Breast epithelium (tissue), 4 donors: ENCODE measurements around the gene MMP25. TPM values are rescaled to one million over a fixed set of nuclear protein-coding genes. Genes with fewer than 3 reads are reported as not detected.

Source experiments
- DNase-seq, 2 donors: peaks; one replicate each; pipeline ENCODE4 v3.0.0-alpha.2; 2019; ENCODE audit warnings: low spot score in 2 of 2
- H3K27ac ChIP-seq, 2 donors: fragments of 200-600 bp; sonication (generic) in 1 of 2; one replicate each; pipeline ENCODE4 v1.5.1; 2016 to 2019; ENCODE audit warnings: mild to moderate bottlenecking in 1 of 2
- H3K27me3 ChIP-seq, 2 donors: fragments of 200-600 bp; sonication (generic) in 1 of 2; one replicate each; pipeline versions ENCODE4 v1.5.1 to v1.6.0; 2017 to 2019; ENCODE audit warnings: control low read depth in 1 of 2, mild to moderate bottlenecking in 1 of 2
- H3K36me3 ChIP-seq: fragments of 200-600 bp; one replicate; pipeline ENCODE4 v1.5.1; 2019
- H3K4me1 ChIP-seq, 2 donors: fragments of 200-600 bp; sonication (generic); one replicate each; pipeline ENCODE4 v1.5.1; 2016 to 2019; ENCODE audit warnings: control low read depth in 1 of 2
- H3K4me3 ChIP-seq, 3 donors: fragments of 200-600 bp; sonication (generic); 1 replicate in 2 of 3; 2 replicates in 1 of 3; pipeline ENCODE4 v1.5.1; 2016 to 2019; ENCODE audit warnings: mild to moderate bottlenecking in 3 of 3, moderate library complexity in 2 of 3
- H3K9me3 ChIP-seq, 2 donors: fragments of 200-600 bp; sonication (generic) in 1 of 2; one replicate each; pipeline ENCODE4 v1.5.1; 2016 to 2019; ENCODE audit warnings: control low read depth in 1 of 2
- POLR2A ChIP-seq: fragments of 450-650 bp; IDR thresholded peaks from one replicate; pipeline ENCODE4 v1.6.1; 2016; ENCODE audit warnings: antibody characterized with exemption, mild to moderate bottlenecking, moderate library complexity
- POLR2AphosphoS5 ChIP-seq, 3 donors: sonication (generic); formaldehyde crosslinking; IDR thresholded peaks; one replicate each; pipeline ENCODE4 v1.6.1; 2017; ENCODE audit warnings: antibody characterized with exemption in 3 of 3
- intact Hi-C: fragments of 100-400 bp; cut with DNase I; formaldehyde crosslinking; loops from one replicate; pipeline ENCODE4 v1.15.1; 2023; ENCODE audit warnings: low total_unique reads
- total RNA-seq, 3 donors: library from RNA; depleted of rRNA; stranded (reverse); fragments of >200 nt; gene quantifications; one replicate each; pipeline ENCODE4 v1.1.0, GENCODE V29; 2016
- TF ChIP-seq, protein P1 (sequence below), 3 donors: fragments of 450-650 bp; IDR thresholded peaks; one replicate each; pipeline ENCODE4 v1.5.1; 2016 to 2017; ENCODE audit warnings: antibody characterized with exemption in 3 of 3, mild to moderate bottlenecking in 3 of 3, moderate library complexity in 3 of 3

Gene MMP25
- total RNA-seq, 3 donors from 2014 or later, result 0.59 to 1.1 (median 0.98) TPM

DNA sequence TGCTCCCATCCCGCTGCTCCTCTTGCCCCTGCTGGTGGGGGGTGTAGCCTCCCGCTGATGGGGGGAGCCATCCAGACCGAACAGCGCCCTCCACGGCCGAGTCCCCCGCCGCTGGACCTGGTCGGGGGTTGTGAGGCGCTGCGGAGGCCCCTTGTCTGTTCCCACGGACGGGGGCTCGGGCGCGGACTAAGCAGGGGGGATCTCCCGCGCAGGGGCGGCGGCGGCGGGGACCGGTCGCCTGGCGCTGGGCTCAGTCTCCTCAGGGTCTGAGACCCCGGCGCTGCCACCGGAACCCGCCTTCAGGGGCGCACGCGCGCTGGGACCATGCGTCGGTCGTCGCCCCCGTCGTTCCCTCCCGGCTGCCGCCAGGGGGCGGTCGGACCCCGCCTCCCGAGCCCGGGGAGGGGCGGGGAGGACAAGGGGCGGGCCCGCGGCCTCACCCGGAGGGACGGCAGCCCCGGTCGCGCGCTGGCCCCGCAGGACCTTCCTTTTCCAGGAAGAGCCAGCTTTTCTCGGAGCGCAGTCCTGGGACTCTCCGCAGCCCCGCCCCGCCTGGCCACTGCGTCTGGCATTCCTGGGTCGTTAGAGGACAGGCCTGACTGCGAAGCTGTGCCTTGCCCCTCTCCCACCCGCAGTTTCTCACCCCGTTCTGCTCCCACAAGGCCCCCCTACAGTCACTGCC is 12.8 kb downstream of the MMP25 start:
- intact Hi-C loops, result loop anchor here (10.0 kb wide), 1 partner anchor 106 kb away; no protein-coding TSS in a partner anchor
- H3K36me3 ChIP-seq, result no peaks in the 10 kb centered on the region
- peak overlapping the region; percentile 70 to 89 (median 75) for H3K4me3 ChIP-seq
- peak overlapping the region; percentile 75 to 80 for H3K27ac ChIP-seq
- H3K4me1 ChIP-seq, result no peaks in the 10 kb centered on the region
- peak; percentile 77 to 83 for DNase-seq
- H3K27me3 ChIP-seq, result no peaks in the 10 kb centered on the region
- TF ChIP-seq POLR2AphosphoS5 (IDR thresholded peaks at IDR 0.05), result peak; percentile 49 to 69 (median 58)
- TF ChIP-seq, protein P1, sequence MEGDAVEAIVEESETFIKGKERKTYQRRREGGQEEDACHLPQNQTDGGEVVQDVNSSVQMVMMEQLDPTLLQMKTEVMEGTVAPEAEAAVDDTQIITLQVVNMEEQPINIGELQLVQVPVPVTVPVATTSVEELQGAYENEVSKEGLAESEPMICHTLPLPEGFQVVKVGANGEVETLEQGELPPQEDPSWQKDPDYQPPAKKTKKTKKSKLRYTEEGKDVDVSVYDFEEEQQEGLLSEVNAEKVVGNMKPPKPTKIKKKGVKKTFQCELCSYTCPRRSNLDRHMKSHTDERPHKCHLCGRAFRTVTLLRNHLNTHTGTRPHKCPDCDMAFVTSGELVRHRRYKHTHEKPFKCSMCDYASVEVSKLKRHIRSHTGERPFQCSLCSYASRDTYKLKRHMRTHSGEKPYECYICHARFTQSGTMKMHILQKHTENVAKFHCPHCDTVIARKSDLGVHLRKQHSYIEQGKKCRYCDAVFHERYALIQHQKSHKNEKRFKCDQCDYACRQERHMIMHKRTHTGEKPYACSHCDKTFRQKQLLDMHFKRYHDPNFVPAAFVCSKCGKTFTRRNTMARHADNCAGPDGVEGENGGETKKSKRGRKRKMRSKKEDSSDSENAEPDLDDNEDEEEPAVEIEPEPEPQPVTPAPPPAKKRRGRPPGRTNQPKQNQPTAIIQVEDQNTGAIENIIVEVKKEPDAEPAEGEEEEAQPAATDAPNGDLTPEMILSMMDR (IDR thresholded peaks at IDR 0.05), result peak; percentile 55 to 97 (median 83)
- TF ChIP-seq POLR2A, result no peak
- no peaks in the 10 kb centered on the region for H3K9me3 ChIP-seq

DNA sequence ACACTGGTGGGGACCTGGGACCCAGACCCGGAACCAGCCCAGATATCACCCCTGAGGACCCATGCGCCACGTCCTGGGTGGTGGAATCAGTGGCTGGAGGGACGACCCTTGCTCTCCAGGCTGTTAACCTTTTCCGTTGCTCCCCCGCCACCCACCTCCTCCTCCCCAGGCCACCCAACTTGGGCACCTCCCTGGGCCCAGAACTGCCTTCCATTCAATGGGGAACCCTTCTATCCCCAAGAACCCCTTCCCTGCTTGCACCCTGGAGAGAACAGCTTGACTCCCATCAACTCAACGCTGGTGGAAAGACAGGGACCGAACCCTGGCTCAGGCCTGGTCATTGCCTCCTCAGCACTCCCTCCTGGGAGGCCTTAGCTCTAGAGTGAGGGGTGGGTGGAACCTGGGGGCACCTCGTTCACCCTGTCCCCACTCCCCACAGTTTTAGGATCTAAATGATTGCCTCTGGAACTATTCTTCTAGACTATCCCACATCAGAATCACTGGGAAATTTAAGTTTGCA is 13.4 kb downstream of the MMP25 start:
- TF ChIP-seq POLR2A, result no peak
- TF ChIP-seq, protein P1 (IDR thresholded peaks at IDR 0.05), result no peak
- TF ChIP-seq POLR2AphosphoS5 (IDR thresholded peaks at IDR 0.05), result no peak
- peak overlapping the region; percentile 75 to 80 for H3K27ac ChIP-seq

DNA sequence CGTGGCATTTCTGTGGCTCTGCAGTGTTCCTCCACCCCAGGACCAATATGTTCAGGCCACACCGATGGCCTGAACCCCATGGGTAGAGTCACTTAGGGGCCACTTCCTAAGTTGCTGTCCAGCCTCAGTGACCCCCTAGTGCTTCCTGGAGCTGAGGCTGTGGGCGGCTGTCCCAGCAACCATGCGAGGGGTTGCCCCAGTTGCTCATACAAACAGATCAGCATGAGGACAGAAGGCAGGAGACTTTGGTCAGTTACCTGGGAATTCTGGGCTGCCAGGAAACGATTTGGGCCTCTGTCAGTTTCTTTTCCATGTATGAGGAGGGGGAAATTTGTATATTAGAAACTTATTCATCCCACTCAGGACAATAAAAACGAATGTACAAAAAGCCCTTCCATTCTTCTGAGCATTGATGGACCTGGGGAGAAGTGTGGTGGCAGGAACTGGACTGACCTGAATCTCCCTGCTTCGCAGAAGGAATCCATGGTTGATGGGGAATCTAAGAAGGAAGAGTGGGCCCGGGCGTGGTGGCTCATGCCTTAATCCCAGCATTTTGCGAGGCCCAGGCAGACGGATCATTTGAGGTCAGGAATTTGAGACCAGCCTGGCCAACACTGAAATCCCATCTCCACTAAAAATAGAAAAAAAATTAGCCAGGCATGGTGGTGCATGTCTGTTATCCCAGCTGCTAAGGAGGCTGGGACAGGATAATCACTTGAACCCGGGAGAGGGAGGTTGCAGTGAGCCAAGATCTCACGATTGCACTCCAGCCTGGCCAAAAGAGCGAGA is 14.2 kb downstream of the MMP25 start:
- Histone ChIP-seq H3K9me3 (no peaks in the 10 kb centered on the region), H3K36me3 (no peaks in the 10 kb centered on the region), H3K4me1 (no peaks in the 10 kb centered on the region), H3K27me3 (no peaks in the 10 kb centered on the region), H3K4me3 (no peak overlapping the region), H3K27ac (peak overlapping the region in 1 of 2 donors; percentile 80)
- no peak for DNase-seq
- intact Hi-C loops, result no loop called here
- TF ChIP-seq POLR2AphosphoS5 (IDR thresholded peaks at IDR 0.05) (no peak), POLR2A (no peak)
- TF ChIP-seq, protein P1 (IDR thresholded peaks at IDR 0.05), result no peak

More for the DNA sequence above, 13.4 kb downstream of the MMP25 start:
- Histone ChIP-seq H3K36me3 (no peaks in the 10 kb centered on the region), H3K4me1 (no peaks in the 10 kb centered on the region), H3K4me3 (peak overlapping the region; percentile 70 to 89 (median 75)), H3K27me3 (no peaks in the 10 kb centered on the region), H3K9me3 (no peaks in the 10 kb centered on the region)
- DNase-seq, result no peak
- intact Hi-C loops, result loop anchor here (10.0 kb wide), 1 partner anchor 105 kb away; no protein-coding TSS in a partner anchor

DNA sequence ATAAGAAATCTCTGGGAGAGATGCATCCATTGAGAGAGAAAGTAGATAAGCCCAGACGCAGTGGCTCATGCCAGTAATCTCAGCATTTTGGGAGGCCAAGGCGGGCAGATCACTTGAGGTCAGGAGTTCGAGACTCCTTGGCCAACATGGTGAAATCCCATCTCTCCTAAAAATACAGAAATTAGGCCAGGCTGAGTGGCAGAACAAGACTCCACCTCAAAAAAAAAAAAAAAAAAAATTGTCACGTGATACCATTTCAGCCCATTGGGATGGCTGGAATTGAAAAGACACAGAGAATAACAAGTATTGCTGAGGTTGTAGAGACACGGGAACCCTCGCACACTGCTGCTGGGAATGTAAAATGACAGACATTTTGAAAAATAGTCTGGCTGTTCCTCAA is 16.2 kb downstream of the MMP25 start:
- Histone ChIP-seq H3K9me3 (no peaks in the 10 kb centered on the region), H3K4me1 (no peaks in the 10 kb centered on the region), H3K36me3 (no peaks in the 10 kb centered on the region)

More for the DNA sequence above, 16.2 kb downstream of the MMP25 start:
- H3K4me3 ChIP-seq, result no peak overlapping the region
- H3K27me3 ChIP-seq, result no peaks in the 10 kb centered on the region
- no peak overlapping the region for H3K27ac ChIP-seq
- TF ChIP-seq, protein P1 (IDR thresholded peaks at IDR 0.05), result no peak
- TF ChIP-seq POLR2A, result no peak
- no peak for TF ChIP-seq POLR2AphosphoS5 (IDR thresholded peaks at IDR 0.05)
- intact Hi-C loops, result no loop called here
- no peak for DNase-seq
